ENCODE data around the gene ACADS.

The ACADS gene

DNA sequence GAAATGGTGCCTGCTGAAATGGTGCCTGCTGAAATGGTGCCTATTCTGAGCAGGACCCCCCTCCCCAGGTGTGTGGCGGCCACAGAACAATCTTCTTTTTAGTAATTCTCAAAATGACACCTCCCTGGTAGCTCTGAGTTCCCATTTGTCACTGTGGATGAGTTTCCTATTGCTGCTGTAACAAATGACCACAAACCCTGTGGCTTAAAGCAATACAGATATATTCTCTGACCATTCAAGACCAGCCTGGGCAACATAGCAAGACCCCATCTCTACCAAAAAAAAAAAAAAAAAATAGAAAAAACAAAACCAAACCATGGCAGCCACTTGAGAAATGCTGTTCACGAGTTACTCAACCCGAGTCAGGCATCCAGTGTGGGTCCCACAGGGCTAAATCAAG lies 7.9 kb downstream of the ACADS start:
- DNase-seq, result no peak

DNA sequence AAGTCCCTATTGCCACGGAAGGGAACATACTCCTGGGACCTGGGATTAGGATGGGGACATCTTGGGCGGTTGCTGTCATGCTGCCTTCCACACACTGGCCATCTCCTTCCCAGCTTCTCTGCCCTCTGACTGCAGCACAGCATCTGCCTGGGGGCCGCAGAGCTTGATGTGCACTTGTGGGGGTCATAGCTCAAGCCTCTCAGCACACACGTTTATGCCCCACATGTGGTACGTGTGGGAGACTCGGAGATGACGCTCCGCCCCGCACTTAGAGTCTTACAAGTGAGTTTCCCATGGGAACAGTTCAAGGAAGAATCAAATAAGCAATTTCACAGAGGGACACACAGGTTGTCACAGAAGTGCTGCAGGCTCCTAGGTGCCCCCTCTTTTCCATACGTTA lies 8.6 kb downstream of the ACADS start:
- no peak for DNase-seq

- no peak for DNase-seq
Observed at GRCh38 chr12:120735181-120735580, 9.6 kb downstream of the ACADS start.

GRCh38 chr12:120736404-120737331 lies 11.0 kb downstream of the ACADS start:
- no peak for DNase-seq

GRCh38 chr12:120737557-120738251 lies 12.1 kb downstream of the ACADS start:
- no peak for DNase-seq

DNA sequence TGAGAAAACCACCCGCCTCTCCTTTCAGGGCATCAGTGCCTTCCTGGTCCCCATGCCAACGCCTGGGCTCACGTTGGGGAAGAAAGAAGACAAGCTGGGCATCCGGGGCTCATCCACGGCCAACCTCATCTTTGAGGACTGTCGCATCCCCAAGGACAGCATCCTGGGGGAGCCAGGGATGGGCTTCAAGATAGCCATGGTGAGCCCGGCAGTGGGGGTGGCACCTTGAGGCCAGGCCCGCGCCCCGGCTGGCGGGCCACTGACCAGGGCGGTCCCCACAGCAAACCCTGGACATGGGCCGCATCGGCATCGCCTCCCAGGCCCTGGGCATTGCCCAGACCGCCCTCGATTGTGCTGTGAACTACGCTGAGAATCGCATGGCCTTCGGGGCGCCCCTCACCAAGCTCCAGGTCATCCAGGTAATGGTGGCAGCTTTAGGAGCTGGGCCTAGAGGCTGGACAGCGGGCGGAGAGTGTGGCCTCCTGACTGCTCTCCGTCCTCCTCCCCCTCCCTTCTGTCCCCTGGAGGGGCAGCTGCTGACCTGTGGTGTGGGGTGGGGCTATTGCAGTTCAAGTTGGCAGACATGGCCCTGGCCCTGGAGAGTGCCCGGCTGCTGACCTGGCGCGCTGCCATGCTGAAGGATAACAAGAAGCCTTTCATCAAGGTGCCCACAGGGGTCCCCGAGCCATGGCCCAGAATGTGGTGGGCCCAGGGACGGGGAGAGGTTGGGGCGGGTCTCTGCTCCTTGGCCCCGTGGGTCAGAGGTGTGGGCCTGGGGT lies 12.8 kb downstream of the ACADS start:
- DNase-seq, result no peak

DNA sequence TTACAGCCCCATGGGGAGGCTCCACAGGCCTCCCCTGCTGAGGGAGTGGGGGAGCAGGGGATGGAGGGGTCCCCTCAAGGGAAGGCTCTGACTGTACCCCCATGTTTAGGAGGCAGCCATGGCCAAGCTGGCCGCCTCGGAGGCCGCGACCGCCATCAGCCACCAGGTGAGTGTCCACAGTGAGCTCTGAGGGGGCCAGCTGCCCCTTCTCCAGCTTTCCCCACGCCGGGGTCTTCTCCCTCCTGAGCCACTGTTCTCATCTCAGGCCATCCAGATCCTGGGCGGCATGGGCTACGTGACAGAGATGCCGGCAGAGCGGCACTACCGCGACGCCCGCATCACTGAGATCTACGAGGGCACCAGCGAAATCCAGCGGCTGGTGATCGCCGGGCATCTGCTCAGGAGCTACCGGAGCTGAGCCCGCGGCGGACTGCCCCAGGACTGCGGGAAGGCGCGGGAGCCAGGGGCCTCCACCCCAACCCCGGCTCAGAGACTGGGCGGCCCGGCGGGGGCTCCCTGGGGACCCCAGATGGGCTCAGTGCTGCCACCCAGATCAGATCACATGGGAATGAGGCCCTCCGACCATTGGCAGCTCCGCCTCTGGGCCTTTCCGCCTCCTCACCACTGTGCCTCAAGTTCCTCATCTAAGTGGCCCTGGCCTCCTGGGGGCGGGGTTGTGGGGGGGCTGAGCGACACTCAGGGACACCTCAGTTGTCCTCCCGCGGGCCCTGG lies 13.6 kb downstream of the ACADS start:
- DNase-seq, result no peak

- DNase-seq, result no peak
Observed at GRCh38 chr12:120739821-120740613, 14.4 kb downstream of the ACADS start.

- DNase-seq, result no peak
Observed at GRCh38 chr12:120740871-120741270, 15.2 kb downstream of the ACADS start.

GRCh38 chr12:120741476-120742421 lies 16.1 kb downstream of the ACADS start:
- no peak for DNase-seq

- DNase-seq, result no peak
Observed at GRCh38 chr12:120744922-120745493, 19.4 kb downstream of the ACADS start.

DNA sequence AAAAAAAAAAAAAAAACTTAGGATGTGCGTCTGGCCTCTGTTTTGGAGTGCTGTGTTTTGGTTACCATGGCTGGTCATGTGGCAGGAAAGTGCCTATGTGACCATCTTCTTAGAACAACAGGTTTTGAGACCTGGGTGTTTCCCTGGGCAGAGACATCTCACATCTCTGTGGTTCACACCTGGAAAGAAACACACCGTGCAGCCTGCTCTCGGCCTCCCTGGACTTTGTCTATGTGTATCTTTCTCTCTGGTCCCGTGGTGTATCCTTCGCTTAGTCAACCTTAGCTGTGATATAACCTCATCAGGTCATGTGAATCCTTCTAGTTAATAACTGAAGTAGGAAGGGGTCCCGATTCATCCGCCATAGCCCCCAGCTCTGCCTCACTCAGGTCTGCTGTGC lies 22.6 kb downstream of the ACADS start:
- no peak for DNase-seq

- no peak for DNase-seq
Observed at GRCh38 chr12:120749256-120749655, 23.6 kb downstream of the ACADS start.

- no peak for DNase-seq
Observed at GRCh38 chr12:120750806-120751205, 25.2 kb downstream of the ACADS start.

GRCh38 chr12:120751389-120751788 lies 25.8 kb downstream of the ACADS start:
- DNase-seq, result no peak

GRCh38 chr12:120754792-120755191 lies 29.2 kb downstream of the ACADS start:
- DNase-seq, result no peak

GRCh38 chr12:120755269-120755668 lies 29.6 kb downstream of the ACADS start:
- DNase-seq, result no peak

- no peak for DNase-seq
Observed at GRCh38 chr12:120757226-120757742, 31.7 kb downstream of the ACADS start.

DNA sequence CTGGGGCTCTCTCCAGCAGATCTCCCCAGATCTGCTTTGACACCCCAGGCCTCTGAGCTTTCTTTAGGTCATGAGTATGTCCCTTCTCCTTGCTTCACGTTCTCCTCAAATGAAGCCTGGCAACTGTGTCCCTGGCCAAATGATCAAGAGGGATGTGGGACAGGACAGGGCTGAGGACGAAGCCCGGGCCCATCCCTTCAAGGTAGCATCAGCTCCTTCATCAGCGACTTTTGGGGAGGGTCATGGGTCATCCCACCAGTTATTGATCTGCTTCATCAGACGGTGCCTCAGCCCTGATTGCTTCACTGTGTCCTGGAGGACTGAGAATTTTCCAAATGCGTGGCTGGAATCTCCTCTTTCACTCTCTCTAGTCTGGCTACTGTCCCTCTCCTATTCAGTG lies 32.3 kb downstream of the ACADS start:
- DNase-seq, result no peak

Measured in activated gamma-delta T cell (primary cell).